Measurements from ENCODE around the gene STRA6.

Gene STRA6

GRCh38 chr15:74191798-74192197 lies 10.8 kb downstream of the STRA6 start:
- DNase-seq (ENCODE audit: low spot score): no peak
- WGBS, 2 donors (ENCODE audit: extremely low coverage in 2 of 2, insufficient read length in 2 of 2, insufficient replicate concordance in 1 of 2): no CpG with 5 or more reads among the region's 3 CpGs

GRCh38 chr15:74188216-74188615 lies 14.4 kb downstream of the STRA6 start:
- H2BK120ac ChIP-seq (ENCODE audit: low read depth, low read length): no peak overlapping the region
- no peak overlapping the region for H2BK12ac ChIP-seq (ENCODE audit: low read length)
- peak overlapping the region; percentile 65 for H2AK5ac ChIP-seq (ENCODE audit: low read depth, low read length)
- peak overlapping the region; percentile 45 for H2BK15ac ChIP-seq (ENCODE audit: low read length)
- no peak overlapping the region for H3K9ac ChIP-seq (ENCODE audit: low read depth, low read length, poor library complexity)
- no peak overlapping the region for H2BK5ac ChIP-seq (ENCODE audit: low read length)
- H3K18ac ChIP-seq (ENCODE audit: low read length): peak overlapping the region; percentile 55
- no peaks in the 10 kb centered on the region for H3K9me3 ChIP-seq (replicated peaks in 1 of 2; ENCODE audit: control insufficient read depth in 2 of 2, insufficient read depth in 1 of 2, low read depth in 1 of 2, low read length in 2 of 2)
- no peak overlapping the region for H3K14ac ChIP-seq (ENCODE audit: low read length)
- no peak overlapping the region for H3K4ac ChIP-seq (ENCODE audit: low read length)
- H3K4me3 ChIP-seq (ENCODE audit: low read length in 2 of 2): no peak overlapping the region
- peaks cover 13 to 15% of the 10 kb centered on the region in 2 donors for H3K4me1 ChIP-seq (ENCODE audit: control insufficient read depth in 2 of 2, insufficient read depth in 1 of 2, low read depth in 1 of 2, low read length in 2 of 2)
- DNase-seq (ENCODE audit: low spot score): no peak
- H2AFZ ChIP-seq (ENCODE audit: low read length): no peak overlapping the region
- H3K4me2 ChIP-seq (ENCODE audit: insufficient read depth, low read length, poor library complexity, severe bottlenecking): no peak overlapping the region
- peak overlapping the region; percentile 34 for H3K23ac ChIP-seq (ENCODE audit: low read depth, low read length, poor library complexity)
- H3K36me3 ChIP-seq (replicated peaks in 1 of 2; ENCODE audit: control insufficient read depth in 2 of 2, insufficient read depth in 2 of 2, low read length in 2 of 2): peaks cover 0 to 31% of the 10 kb centered on the region in 2 donors
- H3K27ac ChIP-seq (replicated peaks; ENCODE audit: low read length): no peak overlapping the region
- H4K91ac ChIP-seq (ENCODE audit: low read depth, low read length, poor library complexity): no peak overlapping the region
- H3K79me1 ChIP-seq (ENCODE audit: low read depth, low read length): no peaks in the 10 kb centered on the region
- no CpG with 5 or more reads among the region's 11 CpGs for WGBS, 2 donors (ENCODE audit: extremely low coverage in 2 of 2, insufficient read length in 2 of 2, insufficient replicate concordance in 1 of 2)
- H3K27me3 ChIP-seq (ENCODE audit: control insufficient read depth in 3 of 3, insufficient read depth in 3 of 3, low read depth in 1 of 3, low read length in 3 of 3): no peaks in the 10 kb centered on the region
- no peak overlapping the region for H4K8ac ChIP-seq (ENCODE audit: low read depth, low read length)

More at GRCh38 chr15:74191798-74192197, 10.8 kb downstream of the STRA6 start:
- H3K23ac ChIP-seq (ENCODE audit: low read depth, low read length, poor library complexity): no peak overlapping the region
- H4K91ac ChIP-seq (ENCODE audit: low read depth, low read length, poor library complexity): no peak overlapping the region
- no peak overlapping the region for H2AK5ac ChIP-seq (ENCODE audit: low read depth, low read length)
- H3K79me1 ChIP-seq (ENCODE audit: low read depth, low read length): no peaks in the 10 kb centered on the region
- H2BK12ac ChIP-seq (ENCODE audit: low read length): no peak overlapping the region
- no peak overlapping the region for H3K27ac ChIP-seq (replicated peaks; ENCODE audit: low read length)
- H3K9ac ChIP-seq (ENCODE audit: low read depth, low read length, poor library complexity): no peak overlapping the region
- no peak overlapping the region for H2AFZ ChIP-seq (ENCODE audit: low read length)
- H2BK15ac ChIP-seq (ENCODE audit: low read length): peak overlapping the region; percentile 9
- peaks cover 0 to 58% of the 10 kb centered on the region in 2 donors for H3K36me3 ChIP-seq (replicated peaks in 1 of 2; ENCODE audit: control insufficient read depth in 2 of 2, insufficient read depth in 2 of 2, low read length in 2 of 2)
- no peaks in the 10 kb centered on the region for H3K27me3 ChIP-seq (ENCODE audit: control insufficient read depth in 3 of 3, insufficient read depth in 3 of 3, low read depth in 1 of 3, low read length in 3 of 3)
- H3K4me1 ChIP-seq (ENCODE audit: control insufficient read depth in 2 of 2, insufficient read depth in 1 of 2, low read depth in 1 of 2, low read length in 2 of 2): peaks cover 13 to 14% of the 10 kb centered on the region in 2 donors
- no peak overlapping the region for H3K4me3 ChIP-seq (ENCODE audit: low read length in 2 of 2)
- no peak overlapping the region for H3K14ac ChIP-seq (ENCODE audit: low read length)
- no peaks in the 10 kb centered on the region for H3K9me3 ChIP-seq (replicated peaks in 1 of 2; ENCODE audit: control insufficient read depth in 2 of 2, insufficient read depth in 1 of 2, low read depth in 1 of 2, low read length in 2 of 2)
- H2BK5ac ChIP-seq (ENCODE audit: low read length): peak overlapping the region; percentile 80
- H4K8ac ChIP-seq (ENCODE audit: low read depth, low read length): no peak overlapping the region
- H2BK120ac ChIP-seq (ENCODE audit: low read depth, low read length): no peak overlapping the region
- no peak overlapping the region for H3K4ac ChIP-seq (ENCODE audit: low read length)
- peak overlapping the region; percentile 93 for H3K18ac ChIP-seq (ENCODE audit: low read length)
- H3K4me2 ChIP-seq (ENCODE audit: insufficient read depth, low read length, poor library complexity, severe bottlenecking): no peak overlapping the region

- Histone ChIP-seq H3K36me3 (replicated peaks in 1 of 2; ENCODE audit: control insufficient read depth in 2 of 2, insufficient read depth in 2 of 2, low read length in 2 of 2) (peaks cover 0 to 42% of the 10 kb centered on the region in 2 donors), H3K79me1 (ENCODE audit: low read depth, low read length) (no peaks in the 10 kb centered on the region), H3K9ac (ENCODE audit: low read depth, low read length, poor library complexity) (no peak overlapping the region), H3K4me1 (ENCODE audit: control insufficient read depth in 2 of 2, insufficient read depth in 1 of 2, low read depth in 1 of 2, low read length in 2 of 2) (peaks cover 0 to 2% of the 10 kb centered on the region in 2 donors), H3K4me3 (ENCODE audit: low read length in 2 of 2) (no peak overlapping the region), H3K14ac (ENCODE audit: low read length) (no peak overlapping the region), H3K4ac (ENCODE audit: low read length) (no peak overlapping the region), H2BK15ac (ENCODE audit: low read length) (no peak overlapping the region), H3K27me3 (ENCODE audit: control insufficient read depth in 3 of 3, insufficient read depth in 3 of 3, low read depth in 1 of 3, low read length in 3 of 3) (no peaks in the 10 kb centered on the region), H3K9me3 (replicated peaks in 1 of 2; ENCODE audit: control insufficient read depth in 2 of 2, insufficient read depth in 1 of 2, low read depth in 1 of 2, low read length in 2 of 2) (no peaks in the 10 kb centered on the region), H2AFZ (ENCODE audit: low read length) (no peak overlapping the region), H2AK5ac (ENCODE audit: low read depth, low read length) (no peak overlapping the region), H2BK120ac (ENCODE audit: low read depth, low read length) (no peak overlapping the region), H2BK12ac (ENCODE audit: low read length) (peak overlapping the region; percentile 1), H2BK5ac (ENCODE audit: low read length) (no peak overlapping the region), H4K8ac (ENCODE audit: low read depth, low read length) (no peak overlapping the region), H3K23ac (ENCODE audit: low read depth, low read length, poor library complexity) (no peak overlapping the region), H3K18ac (ENCODE audit: low read length) (no peak overlapping the region), H3K27ac (replicated peaks; ENCODE audit: low read length) (no peak overlapping the region), H4K91ac (ENCODE audit: low read depth, low read length, poor library complexity) (no peak overlapping the region), H3K4me2 (ENCODE audit: insufficient read depth, low read length, poor library complexity, severe bottlenecking) (no peak overlapping the region)
- DNase-seq (ENCODE audit: low spot score): no peak
- WGBS, 2 donors (ENCODE audit: extremely low coverage in 2 of 2, insufficient read length in 2 of 2, insufficient replicate concordance in 1 of 2): no CpG with 5 or more reads among the region's 8 CpGs
Observed at GRCh38 chr15:74185710-74186348, 16.8 kb downstream of the STRA6 start.

GRCh38 chr15:74184582-74185091 lies 17.9 kb downstream of the STRA6 start:
- H3K27ac ChIP-seq (replicated peaks; ENCODE audit: low read length): no peak overlapping the region
- no peak overlapping the region for H3K4me2 ChIP-seq (ENCODE audit: insufficient read depth, low read length, poor library complexity, severe bottlenecking)
- peak overlapping the region; percentile 85 for H2AK5ac ChIP-seq (ENCODE audit: low read depth, low read length)
- peak overlapping the region; percentile 62 for H2BK15ac ChIP-seq (ENCODE audit: low read length)
- H2BK5ac ChIP-seq (ENCODE audit: low read length): peak overlapping the region; percentile 26
- H3K4me1 ChIP-seq (ENCODE audit: control insufficient read depth in 2 of 2, insufficient read depth in 1 of 2, low read depth in 1 of 2, low read length in 2 of 2): peaks cover 0 to 2% of the 10 kb centered on the region in 2 donors
- H3K9me3 ChIP-seq (replicated peaks in 1 of 2; ENCODE audit: control insufficient read depth in 2 of 2, insufficient read depth in 1 of 2, low read depth in 1 of 2, low read length in 2 of 2): no peaks in the 10 kb centered on the region
- peak overlapping the region; percentile 72 for H3K9ac ChIP-seq (ENCODE audit: low read depth, low read length, poor library complexity)
- peak overlapping the region; percentile 84 for H3K18ac ChIP-seq (ENCODE audit: low read length)
- no peak for DNase-seq (ENCODE audit: low spot score)
- no peak overlapping the region for H3K14ac ChIP-seq (ENCODE audit: low read length)
- WGBS, 2 donors (ENCODE audit: extremely low coverage in 2 of 2, insufficient read length in 2 of 2, insufficient replicate concordance in 1 of 2): no CpG with 5 or more reads among the region's 12 CpGs
- H4K8ac ChIP-seq (ENCODE audit: low read depth, low read length): no peak overlapping the region
- H2AFZ ChIP-seq (ENCODE audit: low read length): no peak overlapping the region
- H3K4me3 ChIP-seq (ENCODE audit: low read length in 2 of 2): no peak overlapping the region
- H3K4ac ChIP-seq (ENCODE audit: low read length): no peak overlapping the region
- H2BK12ac ChIP-seq (ENCODE audit: low read length): peak overlapping the region; percentile 86
- H3K23ac ChIP-seq (ENCODE audit: low read depth, low read length, poor library complexity): peak overlapping the region; percentile 85
- H3K36me3 ChIP-seq (replicated peaks in 1 of 2; ENCODE audit: control insufficient read depth in 2 of 2, insufficient read depth in 2 of 2, low read length in 2 of 2): peaks cover 0 to 48% of the 10 kb centered on the region in 2 donors
- H3K27me3 ChIP-seq (ENCODE audit: control insufficient read depth in 3 of 3, insufficient read depth in 3 of 3, low read depth in 1 of 3, low read length in 3 of 3): no peaks in the 10 kb centered on the region
- H4K91ac ChIP-seq (ENCODE audit: low read depth, low read length, poor library complexity): no peak overlapping the region
- no peaks in the 10 kb centered on the region for H3K79me1 ChIP-seq (ENCODE audit: low read depth, low read length)
- H2BK120ac ChIP-seq (ENCODE audit: low read depth, low read length): peak overlapping the region; percentile 13

Measured in neuronal stem cell (in vitro differentiated cells).